HCT116 (cell line): Measurements from ENCODE around the gene ARHGAP31. TPM values are rescaled to one million over a fixed set of nuclear protein-coding genes. Genes with fewer than 3 reads are reported as not detected.

Experiments used
- ATAC-seq: fragments of 200-7000 bp; cut with Tn5 transposase; 2 replicates; pipeline ENCODE4 v1.9.1; 2020; ENCODE audit warnings: mild to moderate bottlenecking, moderate library complexity
- BruUV-seq: library from RNA; stranded (reverse); fragments of 400-500 nt; replicated peaks from 2 replicates; lab custom pipeline; 2021; lab: Mats Ljungman, UMichigan
- CTCF ChIA-PET: fragments of 300-600 bp; sonication (Branson Sonifier 250); formaldehyde crosslinking; loops from one replicate; lab custom pipeline; 2021; ENCODE audit warnings: antibody characterized with exemption; lab: Charles Lee
- POLR2A ChIA-PET: fragments of 300-600, 350-600 bp; sonication (Branson Sonifier 250); formaldehyde crosslinking; loops from one replicate; lab custom pipeline; 2021; ENCODE audit warnings: antibody characterized with exemption; lab: Charles Lee
- RAD21 ChIA-PET, 2 experiments: fragments of 300-600 bp; sonication (Branson Sonifier 250); formaldehyde crosslinking; loops; one replicate each; lab custom pipeline; 2023; ENCODE audit warnings: low total read pairs in 2 of 2; ENCODE audit not compliant: uncharacterized antibody in 2 of 2, unreplicated experiment in 2 of 2, low non-redundant PET in 1 of 2; lab: Charles Lee
- DNase-seq: peaks from one replicate; pipeline ENCODE4 v3.0.0-alpha.2; 2010; ENCODE audit warnings: low read depth, low spot score
- H2AFZ ChIP-seq: fragments of 200-600 bp; shearing (Covaris generic), sonication (generic); 2 replicates; pipeline ENCODE4 v1.6.1; 2017; ENCODE audit warnings: low read depth, mixed run types, mixed read lengths, antibody characterized with exemption, low read length; ENCODE audit not compliant: poor library complexity, severe bottlenecking
- H3K27ac ChIP-seq: 2 replicates; pipeline ENCODE4 v1.5.1; 2012; ENCODE audit warnings: low read depth, low read length
- H3K27me3 ChIP-seq: fragments of 200-600 bp; sonication (generic); 2 replicates; pipeline ENCODE4 v1.6.1; 2016; ENCODE audit warnings: mixed run types, low read length, mixed read lengths; ENCODE audit not compliant: insufficient read depth
- H3K36me3 ChIP-seq, 2 experiments: fragments of 200-500 bp in 1 of 2; fragments of 200-600 bp in 1 of 2; sonication (Bioruptor generic) in 1 of 2; sonication (generic) in 1 of 2; 2 replicates each; pipeline versions ENCODE4 v1.5.1 to v1.6.1; 2014 to 2016; ENCODE audit warnings: low read length in 2 of 2, inconsistent platforms in 1 of 2, mixed read lengths in 1 of 2, mixed run types in 1 of 2; ENCODE audit not compliant: insufficient read depth in 2 of 2, control insufficient read depth in 1 of 2
- H3K4me1 ChIP-seq, 2 experiments: fragments of 200-600 bp in 1 of 2; sonication (generic) in 1 of 2; 2 replicates each; pipeline versions ENCODE4 v1.5.1 to v1.6.1; 2012 to 2017; ENCODE audit warnings: low read length in 2 of 2, inconsistent platforms in 1 of 2, mild to moderate bottlenecking in 1 of 2, mixed read lengths in 1 of 2, mixed run types in 1 of 2, moderate library complexity in 1 of 2; ENCODE audit not compliant: insufficient read depth in 2 of 2, control insufficient read depth in 1 of 2
- H3K4me2 ChIP-seq: fragments of 200-600 bp; sonication (generic); 2 replicates; pipeline ENCODE4 v1.6.1; 2017; ENCODE audit warnings: mixed run types, low read length, mixed read lengths
- H3K4me3 ChIP-seq, 2 experiments: fragments of 200-600 bp in 1 of 2; sonication (generic) in 1 of 2; replicated peaks in 1 of 2; 2 replicates each; pipeline ENCODE4 v1.5.1; 2011 to 2016; ENCODE audit warnings: low read length in 2 of 2, control low read depth in 1 of 2, low read depth in 1 of 2, mild to moderate bottlenecking in 1 of 2, mixed read lengths in 1 of 2, mixed run types in 1 of 2
- H3K79me2 ChIP-seq: fragments of 200-600 bp; sonication (generic); 2 replicates; pipeline ENCODE4 v1.6.1; 2017; ENCODE audit warnings: mild to moderate bottlenecking, mixed run types, low read length, moderate library complexity, mixed read lengths; ENCODE audit not compliant: insufficient read depth
- H3K9ac ChIP-seq: fragments of 200-600 bp; sonication (generic); 2 replicates; pipeline ENCODE4 v1.6.1; 2016; ENCODE audit warnings: low read length, mixed read lengths
- H3K9me2 ChIP-seq: fragments of 200-600 bp; sonication (generic), shearing (Covaris generic); 2 replicates; pipeline ENCODE4 v1.6.1; 2017; ENCODE audit warnings: mixed run types, mild to moderate bottlenecking, moderate library complexity; ENCODE audit not compliant: insufficient read depth
- H3K9me3 ChIP-seq, 2 experiments: fragments of 200-500 bp in 1 of 2; fragments of 200-600 bp in 1 of 2; sonication (Bioruptor generic) in 1 of 2; sonication (generic) in 1 of 2; 2 replicates each; pipeline ENCODE4 v1.6.1; 2014 to 2017; ENCODE audit warnings: low read length in 2 of 2, mixed read lengths in 2 of 2, inconsistent platforms in 1 of 2, low read depth in 1 of 2, mild to moderate bottlenecking in 1 of 2, mixed run types in 1 of 2, moderate library complexity in 1 of 2; ENCODE audit not compliant: control insufficient read depth in 1 of 2, insufficient read depth in 1 of 2
- H4K20me1 ChIP-seq: fragments of 200-600 bp; sonication (generic), shearing (Covaris generic); 2 replicates; pipeline ENCODE4 v1.6.1; 2017; ENCODE audit warnings: mixed run types, mild to moderate bottlenecking, moderate library complexity; ENCODE audit not compliant: insufficient read depth
- CTCF ChIP-seq, 3 experiments: fragments of 200-600 bp in 1 of 3; sonication (generic) in 1 of 3; IDR thresholded peaks in 2 of 3; conservative IDR thresholded peaks in 1 of 3; 2 replicates each; pipeline ENCODE4 v1.5.1; 2012 to 2017; ENCODE audit warnings: low read depth in 2 of 3, low read length in 2 of 3, antibody characterized with exemption in 1 of 3, borderline replicate concordance in 1 of 3, control low read depth in 1 of 3, mild to moderate bottlenecking in 1 of 3, mixed read lengths in 1 of 3, mixed run types in 1 of 3, moderate library complexity in 1 of 3; ENCODE audit not compliant: insufficient read depth in 1 of 3
- ELF1 ChIP-seq: IDR thresholded peaks from 2 replicates; pipeline ENCODE4 v1.6.1; 2012; ENCODE audit warnings: low read depth, borderline replicate concordance
- POLR2A ChIP-seq: IDR thresholded peaks from 2 replicates; pipeline ENCODE4 v1.7.0; 2011; ENCODE audit warnings: borderline replicate concordance; ENCODE audit not compliant: insufficient read depth, insufficient read length; ENCODE audit errors: extremely low read depth
- RAD21 ChIP-seq: IDR thresholded peaks from 2 replicates; pipeline ENCODE4 v1.6.1; 2012; ENCODE audit warnings: low read depth, mild to moderate bottlenecking
- REST ChIP-seq: IDR thresholded peaks from 2 replicates; pipeline ENCODE4 v1.6.1; 2012; ENCODE audit warnings: low read depth
- SIN3A ChIP-seq: IDR thresholded peaks from 2 replicates; pipeline ENCODE4 v1.6.1; 2012; ENCODE audit warnings: low read depth
- SRF ChIP-seq: IDR thresholded peaks from 2 replicates; pipeline ENCODE4 v1.6.1; 2012; ENCODE audit warnings: low read depth
- TCF7L2 ChIP-seq: IDR thresholded peaks from 2 replicates; pipeline ENCODE4 v1.7.0; 2011; ENCODE audit warnings: borderline replicate concordance, inconsistent platforms; ENCODE audit not compliant: insufficient read depth, insufficient read length; ENCODE audit errors: extremely low read depth
- intact Hi-C: fragments of 100-400 bp; cut with micrococcal nuclease; formaldehyde crosslinking; loops from 2 replicates; pipeline ENCODE4 v1.10.0; 2022
- total RNA-seq: library from RNA; stranded (reverse); gene quantifications from one replicate; pipeline ENCODE4 v1.2.1, GENCODE V29; 2021; ENCODE audit not compliant: unreplicated experiment
- TF ChIP-seq, protein P1 (sequence below): IDR thresholded peaks from 2 replicates; pipeline ENCODE4 v1.6.1; 2011; ENCODE audit warnings: mild to moderate bottlenecking, low read length, moderate library complexity; ENCODE audit not compliant: insufficient replicate concordance; ENCODE audit errors: extremely low read depth

The ARHGAP31 gene
- total RNA-seq, 1 experiment from 2014 or later = 0.93 TPM

- no peaks in the 10 kb centered on the region for H3K79me2 ChIP-seq
- intact Hi-C loops = no loop called here
- H4K20me1 ChIP-seq = no peaks in the 10 kb centered on the region
- no peaks in the 10 kb centered on the region for H3K36me3 ChIP-seq
- no TSS peak for BruUV-seq
- H3K9me2 ChIP-seq = no peaks in the 10 kb centered on the region
- TF ChIP-seq CTCF (IDR thresholded peaks at IDR 0.05 in 2 of 3, conservative IDR thresholded peaks at IDR 0.05 in 1 of 3; ENCODE audit: borderline replicate concordance in 1 of 3, insufficient read depth in 1 of 3, low read depth in 2 of 3, low read length in 2 of 3) (no peak), SRF (no peak), TCF7L2 (no peak)
- TF ChIP-seq, protein P1, sequence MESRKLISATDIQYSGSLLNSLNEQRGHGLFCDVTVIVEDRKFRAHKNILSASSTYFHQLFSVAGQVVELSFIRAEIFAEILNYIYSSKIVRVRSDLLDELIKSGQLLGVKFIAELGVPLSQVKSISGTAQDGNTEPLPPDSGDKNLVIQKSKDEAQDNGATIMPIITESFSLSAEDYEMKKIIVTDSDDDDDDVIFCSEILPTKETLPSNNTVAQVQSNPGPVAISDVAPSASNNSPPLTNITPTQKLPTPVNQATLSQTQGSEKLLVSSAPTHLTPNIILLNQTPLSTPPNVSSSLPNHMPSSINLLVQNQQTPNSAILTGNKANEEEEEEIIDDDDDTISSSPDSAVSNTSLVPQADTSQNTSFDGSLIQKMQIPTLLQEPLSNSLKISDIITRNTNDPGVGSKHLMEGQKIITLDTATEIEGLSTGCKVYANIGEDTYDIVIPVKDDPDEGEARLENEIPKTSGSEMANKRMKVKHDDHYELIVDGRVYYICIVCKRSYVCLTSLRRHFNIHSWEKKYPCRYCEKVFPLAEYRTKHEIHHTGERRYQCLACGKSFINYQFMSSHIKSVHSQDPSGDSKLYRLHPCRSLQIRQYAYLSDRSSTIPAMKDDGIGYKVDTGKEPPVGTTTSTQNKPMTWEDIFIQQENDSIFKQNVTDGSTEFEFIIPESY = no peak
- no peak overlapping the region for H3K4me3 ChIP-seq
- no peak overlapping the region for H3K27ac ChIP-seq
- H2AFZ ChIP-seq = no peak overlapping the region
- H3K4me1 ChIP-seq = no peaks in the 10 kb centered on the region
- DNase-seq (no peak), ATAC-seq (no peak)
- CTCF ChIA-PET = no interaction called here
- POLR2A ChIA-PET = no interaction called here
- RAD21 ChIA-PET = no interaction called here
- no peak overlapping the region for H3K4me2 ChIP-seq
- H3K9me3 ChIP-seq = no peaks in the 10 kb centered on the region
- H3K9ac ChIP-seq = no peak overlapping the region
- H3K27me3 ChIP-seq = no peaks in the 10 kb centered on the region
Observed at GRCh38 chr3:119329551-119329950, 35.4 kb downstream of the ARHGAP31 start.

GRCh38 chr3:119330181-119330580 lies 36.0 kb downstream of the ARHGAP31 start:
- Histone ChIP-seq H3K4me2 (no peak overlapping the region), H3K36me3 (no peaks in the 10 kb centered on the region), H3K9me3 (no peaks in the 10 kb centered on the region), H2AFZ (no peak overlapping the region), H4K20me1 (no peaks in the 10 kb centered on the region), H3K9me2 (no peaks in the 10 kb centered on the region), H3K79me2 (no peaks in the 10 kb centered on the region), H3K4me3 (no peak overlapping the region), H3K9ac (no peak overlapping the region), H3K27me3 (no peaks in the 10 kb centered on the region), H3K27ac (no peak overlapping the region), H3K4me1 (no peaks in the 10 kb centered on the region)
- CTCF ChIA-PET = no interaction called here
- RAD21 ChIA-PET = no interaction called here
- BruUV-seq = no TSS peak
- DNase-seq = no peak
- ATAC-seq = no peak
- intact Hi-C loops = no loop called here
- POLR2A ChIA-PET = no interaction called here
- TF ChIP-seq SIN3A (no peak), REST (no peak), ELF1 (no peak), POLR2A (no peak), RAD21 (no peak), CTCF (IDR thresholded peaks at IDR 0.05 in 2 of 3, conservative IDR thresholded peaks at IDR 0.05 in 1 of 3; ENCODE audit: borderline replicate concordance in 1 of 3, insufficient read depth in 1 of 3, low read depth in 2 of 3, low read length in 2 of 3) (no peak)
